ENCODE data around the gene CNNM3.
"Not testable (repeated sequence)": the region's sequence is repeated elsewhere in the genome, so short reads cannot be mapped to it uniquely, and the experiment has no call there.

CNNM3 gene

DNA sequence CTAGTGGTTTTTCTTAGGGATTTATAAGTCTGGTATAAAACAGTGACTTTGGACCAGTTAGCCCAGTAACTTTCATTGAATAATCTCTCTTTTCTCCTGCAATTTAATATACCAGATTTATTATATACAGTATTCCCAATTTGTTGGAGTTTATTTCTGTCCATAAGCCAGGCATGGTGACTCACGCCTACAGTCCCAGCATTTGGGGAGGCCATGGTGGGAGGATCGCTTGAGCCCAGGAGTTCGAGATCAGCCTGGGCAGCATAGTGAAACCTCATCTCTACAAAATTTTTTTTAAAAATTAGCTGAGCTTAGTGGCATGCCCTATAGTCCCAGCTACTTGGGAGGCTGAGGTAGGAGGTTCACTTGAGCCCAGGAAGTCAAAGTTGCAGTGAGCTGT is 28.7 kb upstream of the CNNM3 start:
- no peak overlapping the region for H3K4me3 ChIP-seq (ENCODE audit: low read depth, low read length)
- no peak for DNase-seq (ENCODE audit: low read depth)
- TF ChIP-seq, protein P1, sequence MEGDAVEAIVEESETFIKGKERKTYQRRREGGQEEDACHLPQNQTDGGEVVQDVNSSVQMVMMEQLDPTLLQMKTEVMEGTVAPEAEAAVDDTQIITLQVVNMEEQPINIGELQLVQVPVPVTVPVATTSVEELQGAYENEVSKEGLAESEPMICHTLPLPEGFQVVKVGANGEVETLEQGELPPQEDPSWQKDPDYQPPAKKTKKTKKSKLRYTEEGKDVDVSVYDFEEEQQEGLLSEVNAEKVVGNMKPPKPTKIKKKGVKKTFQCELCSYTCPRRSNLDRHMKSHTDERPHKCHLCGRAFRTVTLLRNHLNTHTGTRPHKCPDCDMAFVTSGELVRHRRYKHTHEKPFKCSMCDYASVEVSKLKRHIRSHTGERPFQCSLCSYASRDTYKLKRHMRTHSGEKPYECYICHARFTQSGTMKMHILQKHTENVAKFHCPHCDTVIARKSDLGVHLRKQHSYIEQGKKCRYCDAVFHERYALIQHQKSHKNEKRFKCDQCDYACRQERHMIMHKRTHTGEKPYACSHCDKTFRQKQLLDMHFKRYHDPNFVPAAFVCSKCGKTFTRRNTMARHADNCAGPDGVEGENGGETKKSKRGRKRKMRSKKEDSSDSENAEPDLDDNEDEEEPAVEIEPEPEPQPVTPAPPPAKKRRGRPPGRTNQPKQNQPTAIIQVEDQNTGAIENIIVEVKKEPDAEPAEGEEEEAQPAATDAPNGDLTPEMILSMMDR (IDR thresholded peaks at IDR 0.05; ENCODE audit: low read depth, low read length): no peak
- TF ChIP-seq MYC (IDR thresholded peaks at IDR 0.05; ENCODE audit: low read depth, low read length) (no peak), POLR2A (IDR thresholded peaks at IDR 0.05; ENCODE audit: extremely low read depth, insufficient read length) (no peak)
- TF ChIP-seq, protein P2, sequence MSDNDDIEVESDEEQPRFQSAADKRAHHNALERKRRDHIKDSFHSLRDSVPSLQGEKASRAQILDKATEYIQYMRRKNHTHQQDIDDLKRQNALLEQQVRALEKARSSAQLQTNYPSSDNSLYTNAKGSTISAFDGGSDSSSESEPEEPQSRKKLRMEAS (IDR thresholded peaks at IDR 0.05; ENCODE audit: low read depth, low read length): no peak

DNA sequence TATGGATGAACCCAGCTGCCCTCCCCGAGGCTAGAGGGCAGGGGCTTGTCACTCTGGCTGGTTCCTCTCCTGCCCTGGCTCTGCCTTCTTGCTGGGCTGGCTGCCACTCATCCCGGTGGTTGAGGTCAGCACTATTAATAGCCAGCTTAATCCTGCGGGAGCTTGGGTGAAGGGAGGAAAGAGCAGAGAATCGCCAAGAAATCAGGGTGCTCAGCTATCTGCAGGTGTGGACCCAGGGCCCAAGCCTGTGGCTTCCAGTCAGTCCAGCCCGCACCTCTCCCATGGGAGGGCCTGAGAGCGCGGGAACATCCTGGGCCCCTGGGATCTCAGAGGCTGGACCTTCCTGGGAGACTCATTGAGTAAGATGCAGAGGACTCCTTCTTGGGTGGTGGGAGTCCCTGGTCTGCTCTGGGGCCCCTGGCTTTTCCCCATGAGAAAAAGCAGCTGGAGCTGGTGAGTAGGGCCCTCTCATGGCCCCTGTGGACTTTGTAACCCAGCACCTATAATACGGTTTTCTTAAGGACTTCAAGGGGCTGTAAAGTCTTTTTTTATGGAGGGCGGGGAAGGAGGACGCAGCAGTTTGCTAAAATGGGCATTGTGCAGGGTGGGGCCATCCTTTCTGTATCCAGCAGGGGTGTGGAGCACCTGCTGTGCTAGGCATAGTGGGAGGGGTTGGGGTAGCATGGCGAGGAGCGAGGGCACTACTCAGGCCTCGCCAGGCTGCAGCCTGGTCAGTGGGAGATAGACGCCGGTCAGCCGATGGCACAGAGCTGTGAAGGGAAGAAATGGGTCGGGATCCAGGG is 27.4 kb upstream of the CNNM3 start:
- H3K4me3 ChIP-seq (ENCODE audit: low read depth, low read length): no peak overlapping the region
- no peak for DNase-seq (ENCODE audit: low read depth)
- no peak for TF ChIP-seq POLR2A (IDR thresholded peaks at IDR 0.05; ENCODE audit: extremely low read depth, insufficient read length)
- TF ChIP-seq, protein P1 (IDR thresholded peaks at IDR 0.05; ENCODE audit: low read depth, low read length): no peak
- TF ChIP-seq MYC (IDR thresholded peaks at IDR 0.05; ENCODE audit: low read depth, low read length): no peak
- TF ChIP-seq, protein P2 (IDR thresholded peaks at IDR 0.05; ENCODE audit: low read depth, low read length): no peak

DNA sequence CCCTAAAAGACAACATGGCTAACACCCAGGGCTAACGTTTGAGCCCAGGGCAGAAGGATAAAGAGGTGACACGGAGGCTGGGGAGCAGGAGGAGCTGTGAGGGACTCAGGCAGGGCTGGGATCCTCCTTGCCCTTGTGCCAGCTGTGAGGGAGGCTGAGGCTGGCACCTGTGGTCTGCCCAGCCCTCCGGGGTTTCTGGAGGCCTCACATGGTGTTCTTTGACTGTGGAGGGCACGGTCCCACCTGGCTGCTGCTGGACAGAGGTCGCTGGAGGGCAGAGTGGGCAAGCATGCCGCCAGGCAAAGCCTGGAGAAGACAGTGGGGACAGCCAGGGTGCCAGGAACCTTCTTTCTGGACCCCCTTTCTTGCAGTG is 26.8 kb upstream of the CNNM3 start:
- DNase-seq (ENCODE audit: low read depth): no peak
- H3K4me3 ChIP-seq (ENCODE audit: low read depth, low read length): no peak overlapping the region
- TF ChIP-seq MYC (IDR thresholded peaks at IDR 0.05; ENCODE audit: low read depth, low read length) (no peak), POLR2A (IDR thresholded peaks at IDR 0.05; ENCODE audit: extremely low read depth, insufficient read length) (no peak)
- TF ChIP-seq, protein P2 (IDR thresholded peaks at IDR 0.05; ENCODE audit: low read depth, low read length): no peak
- TF ChIP-seq, protein P1 (IDR thresholded peaks at IDR 0.05; ENCODE audit: low read depth, low read length): no peak

DNA sequence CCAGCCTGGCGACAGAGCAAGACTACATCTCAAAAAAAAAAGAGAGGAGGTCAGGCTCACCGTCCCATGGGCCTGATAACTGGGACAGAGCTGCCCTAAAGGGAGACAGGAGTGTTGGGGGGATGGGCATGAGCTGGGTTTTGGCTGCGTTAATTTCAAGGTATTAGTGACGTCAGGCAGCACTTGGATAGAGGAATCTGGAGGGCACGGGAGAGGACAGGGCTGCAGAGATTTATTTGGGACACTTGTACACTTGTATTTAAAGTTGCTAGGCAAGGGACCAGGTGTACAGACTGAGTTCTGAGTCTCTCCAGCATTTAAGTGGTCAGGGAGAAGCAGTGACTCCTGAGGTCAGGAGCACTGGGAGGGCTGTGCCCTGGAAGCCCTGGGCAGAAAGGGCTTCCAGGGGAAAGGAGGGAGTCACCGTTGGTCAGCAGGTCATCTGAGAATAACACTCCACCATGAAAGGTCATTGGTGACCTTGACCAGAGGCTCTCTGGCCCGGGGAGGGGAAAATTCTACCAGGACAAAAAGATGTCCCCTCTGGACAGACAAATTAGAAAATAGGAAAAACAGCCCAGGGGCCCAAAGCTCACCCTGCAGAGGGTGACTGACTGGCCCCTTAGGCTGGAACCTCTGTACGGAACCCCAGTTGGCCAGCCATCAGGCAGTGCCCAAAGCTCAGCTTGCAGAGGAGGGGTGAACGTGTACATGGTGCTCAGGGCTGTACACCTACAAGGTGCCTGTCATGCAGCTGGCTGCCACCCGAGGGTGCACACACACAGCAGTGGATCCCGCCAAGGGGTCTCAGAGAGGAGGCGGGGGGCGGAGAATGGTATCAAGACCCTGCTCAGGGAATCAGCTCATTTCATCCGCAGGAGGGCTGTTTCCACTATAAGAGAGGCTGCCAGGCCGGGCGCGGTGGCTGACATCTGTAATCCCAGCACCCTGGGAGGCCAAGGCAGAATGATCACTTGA is 23.0 kb upstream of the CNNM3 start:
- DNase-seq (ENCODE audit: low read depth): no peak
- TF ChIP-seq, protein P1 (IDR thresholded peaks at IDR 0.05; ENCODE audit: low read depth, low read length): no peak
- no peak for TF ChIP-seq POLR2A (IDR thresholded peaks at IDR 0.05; ENCODE audit: extremely low read depth, insufficient read length)
- TF ChIP-seq, protein P2 (IDR thresholded peaks at IDR 0.05; ENCODE audit: low read depth, low read length): no peak
- no peak for TF ChIP-seq MYC (IDR thresholded peaks at IDR 0.05; ENCODE audit: low read depth, low read length)
- H3K4me3 ChIP-seq (ENCODE audit: low read depth, low read length): no peak overlapping the region

DNA sequence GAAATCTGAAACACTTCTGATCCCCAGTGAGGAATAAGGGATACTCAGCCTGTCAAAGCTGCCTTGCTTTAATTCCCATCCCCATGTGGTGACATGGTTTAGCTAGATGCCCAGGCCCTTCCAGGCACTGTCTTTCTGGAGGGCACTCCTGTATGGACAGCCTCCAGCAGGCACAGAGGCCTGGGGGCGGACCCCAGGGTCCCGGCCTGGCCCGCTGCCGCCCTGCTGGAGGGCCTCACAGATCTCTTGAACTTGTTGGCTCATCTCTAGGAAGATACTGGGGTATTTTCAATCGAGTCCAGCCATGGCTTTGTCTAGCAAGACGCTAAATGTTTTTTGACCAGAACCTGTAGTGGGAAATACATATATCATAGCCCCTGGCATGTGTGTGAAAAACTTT is 21.0 kb upstream of the CNNM3 start:
- TF ChIP-seq MYC (IDR thresholded peaks at IDR 0.05; ENCODE audit: low read depth, low read length) (no peak), POLR2A (IDR thresholded peaks at IDR 0.05; ENCODE audit: extremely low read depth, insufficient read length) (no peak)
- TF ChIP-seq, protein P2 (IDR thresholded peaks at IDR 0.05; ENCODE audit: low read depth, low read length): no peak
- TF ChIP-seq, protein P1 (IDR thresholded peaks at IDR 0.05; ENCODE audit: low read depth, low read length): no peak
- no peak for DNase-seq (ENCODE audit: low read depth)
- no peak overlapping the region for H3K4me3 ChIP-seq (ENCODE audit: low read depth, low read length)

DNA sequence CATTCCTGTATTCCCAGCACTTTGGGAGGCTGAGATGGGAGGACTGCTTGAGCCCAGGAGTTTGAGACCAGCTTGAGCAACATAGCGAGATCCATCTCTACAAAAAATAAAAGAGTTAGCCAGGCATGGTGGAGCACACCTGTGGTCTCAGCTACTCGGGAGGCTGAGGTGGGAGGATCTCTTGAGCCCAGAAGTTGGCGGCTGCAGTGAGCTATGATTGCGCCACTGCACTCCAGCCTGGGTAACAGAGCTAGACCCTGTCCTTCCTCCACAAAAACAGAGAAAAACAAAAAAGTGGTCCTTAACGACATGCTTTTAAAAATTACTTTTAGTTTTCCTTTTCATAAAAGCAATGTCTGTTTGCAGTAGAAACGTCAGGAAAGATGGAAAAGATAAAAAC is 19.6 kb upstream of the CNNM3 start:
- not testable (repeated sequence) for H3K4me3 ChIP-seq (ENCODE audit: low read depth, low read length); DNase-seq (ENCODE audit: low read depth)

All from NB4 (cell line).